Measurements from ENCODE around the gene GGT5.

- no peak for TF ChIP-seq CTCF (IDR thresholded peaks at IDR 0.05)
- no peak for TF ChIP-seq POLR2AphosphoS5 (IDR thresholded peaks at IDR 0.05; ENCODE audit: insufficient read depth in 1 of 2, low read depth in 1 of 2)
- no peak for TF ChIP-seq POLR2A (IDR thresholded peaks at IDR 0.05)
Observed at GRCh38 chr22:24178021-24178431, 66.9 kb downstream of the GGT5 start.

All from vagina (tissue), 2 donors.